IMR-90 (cell line): ENCODE measurements around the gene UST. TPM values are rescaled to one million over a fixed set of nuclear protein-coding genes. Genes with fewer than 3 reads are reported as not detected.
A peak's percentile ranks its signal among the peaks of the same experiment; 100 is the strongest.

Experiments used
- ATAC-seq: fragments of 200-7000 bp; cut with Tn5 transposase; 2 replicates; pipeline ENCODE4 v1.9.1; 2020; ENCODE audit warnings: low read depth, mild to moderate bottlenecking, moderate library complexity
- BruUV-seq: library from RNA; stranded (reverse); fragments of 400-500 nt; replicated peaks from 2 replicates; lab custom pipeline; 2021; lab: Mats Ljungman, UMichigan
- CTCF ChIA-PET: fragments of 300-600 bp; formaldehyde crosslinking; extraction: SDS; loops from one replicate; lab custom pipeline; 2021; ENCODE audit warnings: antibody characterized with exemption; lab: Yijun Ruan, JAX
- POLR2A ChIA-PET: fragments of 300-600 bp; sonication (Branson Sonifier 250); formaldehyde crosslinking; loops from one replicate; lab custom pipeline; 2022; ENCODE audit warnings: antibody characterized with exemption; ENCODE audit not compliant: unreplicated experiment; lab: Charles Lee
- DNase-seq: peaks from one replicate; pipeline ENCODE4 v3.0.0; 2013
- H2AFZ ChIP-seq: replicated peaks from 2 replicates; pipeline ENCODE3; 2013; ENCODE audit warnings: low read length, mild to moderate bottlenecking; ENCODE audit not compliant: poor library complexity
- H2AK5ac ChIP-seq: 2 replicates; pipeline ENCODE4 v1.6.1; 2013; ENCODE audit warnings: low read depth, low read length, inconsistent platforms
- H2AK9ac ChIP-seq: replicated peaks from 2 replicates; pipeline ENCODE3; 2013; ENCODE audit warnings: mild to moderate bottlenecking, low read depth, low read length, moderate library complexity; ENCODE audit not compliant: poor library complexity
- H2BK120ac ChIP-seq: 2 replicates; pipeline ENCODE4 v1.6.1; 2013; ENCODE audit warnings: low read depth, low read length, inconsistent platforms
- H2BK15ac ChIP-seq: 3 replicates; pipeline ENCODE4 v1.6.1; 2013; ENCODE audit warnings: low read depth, low read length, inconsistent platforms
- H2BK20ac ChIP-seq: 2 replicates; pipeline ENCODE4 v1.6.1; 2013; ENCODE audit warnings: low read depth, mild to moderate bottlenecking, inconsistent platforms, low read length, moderate library complexity
- H2BK5ac ChIP-seq: 2 replicates; pipeline ENCODE4 v1.6.1; 2013; ENCODE audit warnings: mild to moderate bottlenecking, low read depth, low read length, inconsistent platforms; ENCODE audit not compliant: poor library complexity, severe bottlenecking
- H3K14ac ChIP-seq: replicated peaks from 2 replicates; pipeline ENCODE4 v1.6.1; 2013; ENCODE audit warnings: low read depth, low read length, inconsistent platforms
- H3K18ac ChIP-seq: 2 replicates; pipeline ENCODE4 v1.6.1; 2013; ENCODE audit warnings: low read depth, low read length, control low read depth
- H3K23ac ChIP-seq: 2 replicates; pipeline ENCODE4 v1.6.1; 2013; ENCODE audit warnings: low read depth, low read length, inconsistent platforms
- H3K27ac ChIP-seq: 2 replicates; pipeline ENCODE4 v1.5.1; 2013; ENCODE audit warnings: mild to moderate bottlenecking, control low read depth, low read length; ENCODE audit not compliant: insufficient read depth
- H3K27me3 ChIP-seq: 2 replicates; pipeline ENCODE4 v1.6.1; 2013; ENCODE audit warnings: low read length; ENCODE audit not compliant: control insufficient read depth, insufficient read depth
- H3K36me3 ChIP-seq: 2 replicates; pipeline ENCODE4 v1.6.1; 2013; ENCODE audit warnings: low read length, mixed read lengths; ENCODE audit not compliant: control insufficient read depth, insufficient read depth
- H3K4ac ChIP-seq: 2 replicates; pipeline ENCODE4 v1.6.1; 2013; ENCODE audit warnings: low read depth, low read length, inconsistent platforms
- H3K4me1 ChIP-seq: 2 replicates; pipeline ENCODE4 v1.6.1; 2013; ENCODE audit warnings: low read length, mixed read lengths; ENCODE audit not compliant: control insufficient read depth, insufficient read depth
- H3K4me2 ChIP-seq: 2 replicates; pipeline ENCODE4 v1.6.1; 2013; ENCODE audit warnings: low read depth, mild to moderate bottlenecking, control low read depth, low read length, moderate library complexity
- H3K4me3 ChIP-seq: 2 replicates; pipeline ENCODE4 v1.5.1; 2013; ENCODE audit warnings: low read depth, mild to moderate bottlenecking, control low read depth, low read length, moderate library complexity; ENCODE audit not compliant: insufficient read depth
- H3K56ac ChIP-seq: 2 replicates; pipeline ENCODE4 v1.6.1; 2013; ENCODE audit warnings: low read length, inconsistent platforms; ENCODE audit not compliant: insufficient read depth; ENCODE audit errors: extremely low read depth
- H3K79me1 ChIP-seq, 2 experiments: 2 replicates each; pipeline ENCODE4 v1.6.1; 2013; ENCODE audit warnings: low read length in 2 of 2, inconsistent platforms in 1 of 2, low read depth in 1 of 2
- H3K9ac ChIP-seq: 2 replicates; pipeline ENCODE4 v1.6.1; 2013; ENCODE audit warnings: low read depth, low read length, control low read depth
- H3K9me1 ChIP-seq: 2 replicates; pipeline ENCODE4 v1.6.1; 2013; ENCODE audit warnings: low read length, inconsistent platforms; ENCODE audit not compliant: insufficient read depth
- H3K9me3 ChIP-seq: 2 replicates; pipeline ENCODE4 v1.6.1; 2013; ENCODE audit warnings: low read length; ENCODE audit not compliant: control insufficient read depth, insufficient read depth
- H4K20me1 ChIP-seq: 2 replicates; pipeline ENCODE4 v1.6.1; 2013; ENCODE audit warnings: low read length, inconsistent platforms; ENCODE audit not compliant: insufficient read depth
- H4K5ac ChIP-seq: 2 replicates; pipeline ENCODE4 v1.6.1; 2013; ENCODE audit warnings: mild to moderate bottlenecking, low read depth, low read length, control low read depth
- H4K8ac ChIP-seq, 2 experiments: 2 replicates each; pipeline ENCODE4 v1.6.1; 2013; ENCODE audit warnings: low read depth in 2 of 2, low read length in 2 of 2, control low read depth in 1 of 2, inconsistent platforms in 1 of 2
- H4K91ac ChIP-seq: 2 replicates; pipeline ENCODE4 v1.6.1; 2013; ENCODE audit warnings: low read depth, low read length, inconsistent platforms; ENCODE audit not compliant: insufficient read depth
- CEBPB ChIP-seq: IDR thresholded peaks from 2 replicates; pipeline ENCODE4 v1.6.1; 2012; ENCODE audit warnings: low read depth, low read length, improper control_type of control experiment
- NFE2L2 ChIP-seq: fragments of 150-350 bp; IDR thresholded peaks from 2 replicates; pipeline ENCODE4 v1.6.1; 2016; ENCODE audit warnings: low read depth, mild to moderate bottlenecking, low read length
- SMC3 ChIP-seq: fragments of 150-350 bp; IDR thresholded peaks from 2 replicates; pipeline ENCODE4 v1.6.1; 2016; ENCODE audit warnings: low read depth, mild to moderate bottlenecking, antibody characterized with exemption, low read length, moderate library complexity
- WGBS, 2 experiments: methylation state at CpG; one replicate each; pipeline versions ENCODE4 v1.1.5 to v1.1.7; 2013; ENCODE audit warnings: missing lambda C conversion rate in 2 of 2; ENCODE audit not compliant: insufficient read length in 1 of 2; ENCODE audit errors: extremely low coverage in 2 of 2; 5-methylcytosine and 5-hydroxymethylcytosine counted together
- dilution Hi-C: fragments of 300-500 bp; cut with HindIII; formaldehyde crosslinking; loops from one replicate; pipeline ENCODE4 v1.14.3; 2018; ENCODE audit warnings: low sequenced_read_pairs; ENCODE audit not compliant: unreplicated experiment
- in situ Hi-C: fragments of 300-500 bp; cut with MboI; formaldehyde crosslinking; loops from 3 replicates; pipeline ENCODE4 v1.14.3; 2019; ENCODE audit warnings: low sequenced_read_pairs, inconsistent platforms, mixed read lengths
- intact Hi-C: fragments of 100-400 bp; cut with micrococcal nuclease; formaldehyde crosslinking; loops from 2 replicates; pipeline ENCODE4 v1.10.0; 2022
- polyA plus RNA-seq, 3 experiments: library from polyadenylated mRNA; depleted of rRNA; stranded (reverse); fragments of >200 nt; gene quantifications; 2 replicates each; pipeline ENCODE4 v1.2.3, GENCODE V29; 2012; ENCODE audit warnings: low replicate concordance in 1 of 3
- total RNA-seq: library from RNA; depleted of rRNA; stranded (reverse); fragments of >200 nt; gene quantifications from 2 replicates; pipeline ENCODE4 v1.2.3, GENCODE V29; 2012

UST gene
- total and polyA plus RNA-seq, 2 of the 4 experiments (the other 2 are of a cell fraction) = 7.7 to 13.8 TPM

DNA sequence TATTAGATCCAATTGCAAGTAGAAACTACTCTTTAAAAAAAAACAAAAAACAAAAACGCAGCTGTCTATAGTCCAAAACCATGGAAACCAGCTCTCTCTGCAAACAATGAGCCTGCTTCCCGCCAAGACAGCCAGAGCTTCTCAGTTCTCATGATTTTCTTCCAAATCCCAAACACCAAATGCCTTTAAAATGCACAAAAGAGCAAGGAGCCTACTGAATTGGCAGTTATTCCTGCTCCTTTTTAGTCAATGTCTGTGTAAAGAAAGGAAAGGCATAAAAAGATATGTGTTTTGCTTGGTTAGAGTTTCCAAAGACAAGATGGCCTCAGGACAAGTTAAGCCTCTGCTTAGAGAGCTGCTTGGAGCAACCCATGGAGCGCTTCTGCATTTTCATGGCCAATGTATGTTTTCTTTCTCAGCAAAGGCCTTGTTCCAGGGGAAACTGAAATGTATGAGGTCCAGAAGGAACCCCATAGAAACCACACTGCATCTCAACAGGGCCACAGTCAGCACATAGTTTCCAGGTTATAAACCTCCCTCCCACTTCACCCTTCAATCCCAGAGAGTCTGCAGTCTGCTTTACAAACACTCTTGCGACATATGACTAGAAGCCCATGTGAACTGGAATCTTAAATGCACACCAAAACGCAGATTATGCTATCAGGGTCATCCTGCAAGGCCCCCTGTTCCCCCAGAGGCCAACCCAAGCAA lies 361.4 kb downstream of the UST start:
- ATAC-seq = no peak
- Histone ChIP-seq H3K4me2 (no peak overlapping the region), H3K9me1 (no peaks in the 10 kb centered on the region), H3K56ac (no peak overlapping the region), H2AK5ac (no peak overlapping the region), H3K4me3 (no peak overlapping the region), H4K5ac (no peak overlapping the region), H4K91ac (no peak overlapping the region), H3K36me3 (no peaks in the 10 kb centered on the region), H4K8ac (no peak overlapping the region), H3K9me3 (peaks cover 2% of the 10 kb centered on the region; the same call in 1 of the 2 replicates), H2AFZ (no peak overlapping the region), H3K9ac (no peak overlapping the region), H3K14ac (no peak overlapping the region), H3K4me1 (no peaks in the 10 kb centered on the region), H2BK5ac (no peak overlapping the region), H4K20me1 (no peaks in the 10 kb centered on the region), H2AK9ac (no peak overlapping the region), H3K79me1 (no peaks in the 10 kb centered on the region), H2BK120ac (no peak overlapping the region), H3K23ac (no peak overlapping the region), H3K27ac (no peak overlapping the region), H2BK15ac (no peak overlapping the region), H3K27me3 (peaks cover 21% of the 10 kb centered on the region), H2BK20ac (no peak overlapping the region), H3K18ac (no peak overlapping the region), H3K4ac (no peak overlapping the region)
- ChIA-PET CTCF (no interaction called here), POLR2A (interaction anchor here (0.7 kb wide), 1 partner anchor 19 kb away, joined by 3 read pairs; no protein-coding TSS in a partner anchor)
- WGBS, 2 experiments = 70% methylated on average over 2 of the region's 5 CpGs; no CpG with 5 or more reads in 1 of the 2 experiments
- in situ Hi-C loops = no loop called here
- no TSS peak for BruUV-seq
- no peak for DNase-seq
- peak; percentile 59; the same call in 1 of the 2 replicates for TF ChIP-seq CEBPB
- no peak for TF ChIP-seq NFE2L2
- no peak for TF ChIP-seq SMC3
- intact Hi-C loops = no loop called here
- dilution Hi-C loops = no loop called here
